ENCODE results near the gene TGM4.

Gene TGM4

GRCh38 chr3:44886561-44886960 is 12.2 kb downstream of the TGM4 start:
- no peaks in the 10 kb centered on the region for H3K36me3 ChIP-seq (ENCODE audit: low read depth)
- peak overlapping the region; percentile 100 for H3K27ac ChIP-seq (ENCODE audit: poor library complexity, severe bottlenecking)
- no peak overlapping the region for H3K4me3 ChIP-seq (ENCODE audit: severe bottlenecking)
- TF ChIP-seq CTCF (IDR thresholded peaks at IDR 0.05; ENCODE audit: poor library complexity, severe bottlenecking), result no peak
- H3K4me1 ChIP-seq (ENCODE audit: insufficient read depth, poor library complexity, severe bottlenecking), result peaks cover 42% of the 10 kb centered on the region
- no peaks in the 10 kb centered on the region for H3K9me3 ChIP-seq (ENCODE audit: severe bottlenecking)
- DNase-seq (ENCODE audit: low spot score) (peak; percentile 74), ATAC-seq (ENCODE audit: low read depth) (peak; percentile 75)
- no peaks in the 10 kb centered on the region for H3K27me3 ChIP-seq (ENCODE audit: insufficient read depth, poor library complexity, severe bottlenecking)

- H3K27me3 ChIP-seq (ENCODE audit: insufficient read depth, poor library complexity, severe bottlenecking), result no peaks in the 10 kb centered on the region
- peak overlapping the region; percentile 100 for H3K27ac ChIP-seq (ENCODE audit: poor library complexity, severe bottlenecking)
- no peaks in the 10 kb centered on the region for H3K36me3 ChIP-seq (ENCODE audit: low read depth)
- H3K9me3 ChIP-seq (ENCODE audit: severe bottlenecking), result no peaks in the 10 kb centered on the region
- ATAC-seq (ENCODE audit: low read depth) (no peak), DNase-seq (ENCODE audit: low spot score) (no peak)
- no peak for TF ChIP-seq CTCF (IDR thresholded peaks at IDR 0.05; ENCODE audit: poor library complexity, severe bottlenecking)
- H3K4me1 ChIP-seq (ENCODE audit: insufficient read depth, poor library complexity, severe bottlenecking), result peaks cover 44% of the 10 kb centered on the region
- H3K4me3 ChIP-seq (ENCODE audit: severe bottlenecking), result no peak overlapping the region
Observed at GRCh38 chr3:44887101-44887500, 12.7 kb downstream of the TGM4 start.

GRCh38 chr3:44890258-44890657 is 15.8 kb downstream of the TGM4 start:
- DNase-seq (ENCODE audit: low spot score) (no peak), ATAC-seq (ENCODE audit: low read depth) (no peak)
- Histone ChIP-seq H3K27ac (ENCODE audit: poor library complexity, severe bottlenecking) (peak overlapping the region; percentile 92), H3K4me3 (ENCODE audit: severe bottlenecking) (no peak overlapping the region), H3K27me3 (ENCODE audit: insufficient read depth, poor library complexity, severe bottlenecking) (no peaks in the 10 kb centered on the region), H3K36me3 (ENCODE audit: low read depth) (no peaks in the 10 kb centered on the region), H3K9me3 (ENCODE audit: severe bottlenecking) (no peaks in the 10 kb centered on the region), H3K4me1 (ENCODE audit: insufficient read depth, poor library complexity, severe bottlenecking) (peaks cover 36% of the 10 kb centered on the region)
- TF ChIP-seq CTCF (IDR thresholded peaks at IDR 0.05; ENCODE audit: poor library complexity, severe bottlenecking), result no peak

GRCh38 chr3:44890852-44891251 is 16.4 kb downstream of the TGM4 start:
- TF ChIP-seq CTCF (IDR thresholded peaks at IDR 0.05; ENCODE audit: poor library complexity, severe bottlenecking), result no peak

GRCh38 chr3:44892689-44893088 is 18.3 kb downstream of the TGM4 start:
- no peak for TF ChIP-seq CTCF (IDR thresholded peaks at IDR 0.05; ENCODE audit: poor library complexity, severe bottlenecking)
- ATAC-seq (ENCODE audit: low read depth) (peak; percentile 66), DNase-seq (ENCODE audit: low spot score) (no peak)
- Histone ChIP-seq H3K36me3 (ENCODE audit: low read depth) (no peaks in the 10 kb centered on the region), H3K4me1 (ENCODE audit: insufficient read depth, poor library complexity, severe bottlenecking) (peaks cover 20% of the 10 kb centered on the region), H3K27me3 (ENCODE audit: insufficient read depth, poor library complexity, severe bottlenecking) (no peaks in the 10 kb centered on the region), H3K9me3 (ENCODE audit: severe bottlenecking) (no peaks in the 10 kb centered on the region), H3K27ac (ENCODE audit: poor library complexity, severe bottlenecking) (peak overlapping the region; percentile 92), H3K4me3 (ENCODE audit: severe bottlenecking) (no peak overlapping the region)

More at GRCh38 chr3:44890852-44891251, 16.4 kb downstream of the TGM4 start:
- Histone ChIP-seq H3K4me1 (ENCODE audit: insufficient read depth, poor library complexity, severe bottlenecking) (peaks cover 34% of the 10 kb centered on the region), H3K27me3 (ENCODE audit: insufficient read depth, poor library complexity, severe bottlenecking) (no peaks in the 10 kb centered on the region), H3K9me3 (ENCODE audit: severe bottlenecking) (no peaks in the 10 kb centered on the region), H3K27ac (ENCODE audit: poor library complexity, severe bottlenecking) (peak overlapping the region; percentile 92), H3K36me3 (ENCODE audit: low read depth) (no peaks in the 10 kb centered on the region), H3K4me3 (ENCODE audit: severe bottlenecking) (no peak overlapping the region)
- no peak for ATAC-seq (ENCODE audit: low read depth)
- no peak for DNase-seq (ENCODE audit: low spot score)
